ENCODE results near the gene C3orf33. TPM values are rescaled to one million over a fixed set of nuclear protein-coding genes. Genes with fewer than 3 reads are reported as not detected.

The C3orf33 gene
- total RNA-seq, 1 donor from 2014 or later, result 2.6 TPM

DNA sequence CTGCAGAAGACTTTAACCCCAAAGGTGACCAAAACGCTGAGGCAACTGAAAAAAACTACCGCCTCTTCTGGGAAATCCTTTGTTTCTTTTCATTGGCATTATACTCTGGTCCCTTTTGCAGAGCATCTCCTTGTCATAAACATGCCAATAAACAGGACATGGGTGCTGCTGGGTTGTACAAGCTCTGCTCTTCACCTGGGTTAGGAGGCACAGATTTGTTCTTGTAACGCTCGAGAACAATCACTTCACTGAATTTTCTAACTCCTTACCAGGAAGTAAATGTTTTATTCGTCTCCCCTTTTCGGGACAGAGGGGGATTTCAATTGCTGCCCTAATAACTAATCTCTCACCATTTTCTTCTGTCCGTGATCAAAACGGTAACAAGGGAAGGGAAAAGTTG lies 62.5 kb downstream of the C3orf33 start:
- no peaks in the 10 kb centered on the region for H3K9me3 ChIP-seq (ENCODE audit: control insufficient read depth in 3 of 3, low read length in 3 of 3)
- H3K4me1 ChIP-seq (ENCODE audit: control insufficient read depth in 3 of 3, insufficient read depth in 3 of 3, low read length in 3 of 3), result peaks cover 12 to 26% (median 14%) of the 10 kb centered on the region in 3 donors
- H3K4me3 ChIP-seq (ENCODE audit: low read length in 3 of 3), result peak overlapping the region; percentile 82 to 84 (median 82)
- H3K27me3 ChIP-seq (ENCODE audit: control insufficient read depth in 3 of 3, insufficient read depth in 3 of 3, low read length in 3 of 3), result peaks cover 19 to 47% (median 25%) of the 10 kb centered on the region in 3 donors
- peak overlapping the region in 2 of 3 donors; percentile 73 to 76 for H3K9ac ChIP-seq (ENCODE audit: low read depth in 1 of 3, low read length in 3 of 3)
- H3K27ac ChIP-seq (ENCODE audit: low read depth, low read length), result no peak overlapping the region
- no peaks in the 10 kb centered on the region for H3K36me3 ChIP-seq (ENCODE audit: control insufficient read depth in 3 of 3, insufficient read depth in 3 of 3, low read length in 3 of 3)

DNA sequence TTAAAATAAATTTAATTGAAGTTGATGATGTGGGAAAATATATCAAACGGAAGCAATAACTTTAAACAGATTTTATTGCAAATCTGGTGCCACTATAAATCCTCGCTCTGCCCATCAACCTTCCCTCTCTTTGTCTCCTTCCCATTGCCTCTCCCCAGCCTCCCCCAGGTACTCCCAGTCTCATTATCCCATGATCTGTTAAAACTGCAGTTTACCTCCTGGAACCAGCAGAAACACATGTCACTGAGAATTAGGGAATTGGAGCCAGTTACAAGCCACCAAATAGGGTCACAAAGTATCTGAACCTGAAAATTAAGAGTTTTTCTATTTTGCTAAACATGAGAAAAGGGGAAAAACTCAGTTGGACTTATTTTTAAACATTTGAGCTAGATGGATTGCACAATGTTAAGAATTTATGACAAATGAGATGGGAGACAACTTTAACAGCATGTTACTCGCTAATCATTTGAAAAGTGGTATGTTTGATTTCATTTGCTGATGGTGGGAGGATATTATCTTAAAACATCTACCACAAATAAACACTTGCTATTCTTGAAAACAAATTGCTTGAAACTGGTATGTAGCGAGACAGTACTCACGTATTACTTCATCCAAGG lies 63.6 kb downstream of the C3orf33 start:
- no peaks in the 10 kb centered on the region for H3K36me3 ChIP-seq (ENCODE audit: control insufficient read depth in 3 of 3, insufficient read depth in 3 of 3, low read length in 3 of 3)
- H3K9me3 ChIP-seq (ENCODE audit: control insufficient read depth in 3 of 3, low read length in 3 of 3), result no peaks in the 10 kb centered on the region
- no peak overlapping the region for H3K4me3 ChIP-seq (ENCODE audit: low read length in 3 of 3)
- H3K4me1 ChIP-seq (ENCODE audit: control insufficient read depth in 3 of 3, insufficient read depth in 3 of 3, low read length in 3 of 3), result peaks cover 12 to 26% (median 14%) of the 10 kb centered on the region in 3 donors
- no peak overlapping the region for H3K27ac ChIP-seq (ENCODE audit: low read depth, low read length)
- peaks cover 19 to 47% (median 25%) of the 10 kb centered on the region in 3 donors for H3K27me3 ChIP-seq (ENCODE audit: control insufficient read depth in 3 of 3, insufficient read depth in 3 of 3, low read length in 3 of 3)
- no peak overlapping the region for H3K9ac ChIP-seq (ENCODE audit: low read depth in 1 of 3, low read length in 3 of 3)

GRCh38 chr3:155741603-155742002 lies 64.5 kb downstream of the C3orf33 start:
- Histone ChIP-seq H3K27ac (ENCODE audit: low read depth, low read length) (no peak overlapping the region), H3K36me3 (ENCODE audit: control insufficient read depth in 3 of 3, insufficient read depth in 3 of 3, low read length in 3 of 3) (no peaks in the 10 kb centered on the region), H3K9me3 (ENCODE audit: control insufficient read depth in 3 of 3, low read length in 3 of 3) (no peaks in the 10 kb centered on the region), H3K4me1 (ENCODE audit: control insufficient read depth in 3 of 3, insufficient read depth in 3 of 3, low read length in 3 of 3) (peaks cover 12 to 26% (median 14%) of the 10 kb centered on the region in 3 donors), H3K4me3 (ENCODE audit: low read length in 3 of 3) (no peak overlapping the region), H3K9ac (ENCODE audit: low read depth in 1 of 3, low read length in 3 of 3) (no peak overlapping the region), H3K27me3 (ENCODE audit: control insufficient read depth in 3 of 3, insufficient read depth in 3 of 3, low read length in 3 of 3) (peaks cover 19 to 47% (median 25%) of the 10 kb centered on the region in 3 donors)

DNA sequence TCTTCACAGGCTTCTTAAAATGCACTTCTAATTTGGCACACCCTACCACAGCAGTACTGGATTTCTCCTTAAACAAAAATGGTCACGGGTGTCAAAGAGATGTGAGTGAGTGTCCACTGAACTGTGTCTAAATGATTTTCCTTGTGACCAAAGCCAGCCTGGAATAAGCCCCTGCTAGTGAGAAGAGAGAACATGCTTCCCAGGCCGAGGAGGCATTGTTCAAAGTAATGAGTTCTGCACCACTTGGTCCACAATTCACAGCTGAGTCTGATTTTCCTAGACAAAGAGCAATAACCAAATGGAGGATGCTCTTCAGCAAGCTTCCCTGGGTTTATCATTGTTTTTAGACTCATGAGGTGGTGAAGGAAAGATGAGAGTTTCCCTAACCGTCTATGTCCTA lies 65.0 kb downstream of the C3orf33 start:
- Histone ChIP-seq H3K36me3 (ENCODE audit: control insufficient read depth in 3 of 3, insufficient read depth in 3 of 3, low read length in 3 of 3) (no peaks in the 10 kb centered on the region), H3K27ac (ENCODE audit: low read depth, low read length) (no peak overlapping the region), H3K4me3 (ENCODE audit: low read length in 3 of 3) (no peak overlapping the region), H3K4me1 (ENCODE audit: control insufficient read depth in 3 of 3, insufficient read depth in 3 of 3, low read length in 3 of 3) (peaks cover 12 to 24% (median 14%) of the 10 kb centered on the region in 3 donors), H3K27me3 (ENCODE audit: control insufficient read depth in 3 of 3, insufficient read depth in 3 of 3, low read length in 3 of 3) (peaks cover 19 to 45% (median 25%) of the 10 kb centered on the region in 3 donors), H3K9me3 (ENCODE audit: control insufficient read depth in 3 of 3, low read length in 3 of 3) (no peaks in the 10 kb centered on the region), H3K9ac (ENCODE audit: low read depth in 1 of 3, low read length in 3 of 3) (no peak overlapping the region)

- Histone ChIP-seq H3K36me3 (ENCODE audit: control insufficient read depth in 3 of 3, insufficient read depth in 3 of 3, low read length in 3 of 3) (no peaks in the 10 kb centered on the region), H3K9ac (ENCODE audit: low read depth in 1 of 3, low read length in 3 of 3) (no peak overlapping the region), H3K27ac (ENCODE audit: low read depth, low read length) (no peak overlapping the region), H3K4me1 (ENCODE audit: control insufficient read depth in 3 of 3, insufficient read depth in 3 of 3, low read length in 3 of 3) (peaks cover 4 to 6% (median 6%) of the 10 kb centered on the region in 3 donors), H3K27me3 (ENCODE audit: control insufficient read depth in 3 of 3, insufficient read depth in 3 of 3, low read length in 3 of 3) (peaks cover 13 to 30% (median 20%) of the 10 kb centered on the region in 3 donors), H3K9me3 (ENCODE audit: control insufficient read depth in 3 of 3, low read length in 3 of 3) (no peaks in the 10 kb centered on the region), H3K4me3 (ENCODE audit: low read length in 3 of 3) (no peak overlapping the region)
These were observed 66.9 kb downstream of the C3orf33 start for GRCh38 chr3:155739154-155739553.

DNA sequence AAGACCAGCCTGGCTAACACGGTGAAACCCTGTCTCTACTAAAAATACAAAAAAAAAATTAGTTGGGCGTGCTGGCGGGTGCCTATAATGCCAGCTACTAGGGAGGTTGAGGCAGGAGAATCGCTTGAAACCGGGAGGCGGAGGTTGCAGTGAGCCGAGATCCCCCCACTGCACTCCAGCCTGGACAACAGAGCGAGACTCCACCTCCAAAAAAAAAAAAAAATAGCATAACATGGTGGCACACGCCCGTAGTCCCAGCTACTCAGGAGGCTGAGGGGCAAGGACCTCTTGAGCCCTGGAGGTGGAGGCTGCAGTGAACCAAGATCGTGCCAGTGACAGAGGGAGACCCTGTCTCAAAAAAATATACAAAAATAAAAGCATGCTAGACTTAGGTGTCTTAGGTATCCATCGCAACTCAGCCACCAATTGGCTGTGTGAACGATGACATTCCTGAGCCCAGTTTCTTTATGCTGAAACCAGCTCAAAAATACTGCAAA lies 67.5 kb downstream of the C3orf33 start:
- Histone ChIP-seq H3K27ac (ENCODE audit: low read depth, low read length) (no peak overlapping the region), H3K4me1 (ENCODE audit: control insufficient read depth in 3 of 3, insufficient read depth in 3 of 3, low read length in 3 of 3) (peaks cover 0 to 3% (median 2%) of the 10 kb centered on the region in 3 donors), H3K4me3 (ENCODE audit: low read length in 3 of 3) (no peak overlapping the region), H3K27me3 (ENCODE audit: control insufficient read depth in 3 of 3, insufficient read depth in 3 of 3, low read length in 3 of 3) (peaks cover 9 to 27% (median 16%) of the 10 kb centered on the region in 3 donors), H3K36me3 (ENCODE audit: control insufficient read depth in 3 of 3, insufficient read depth in 3 of 3, low read length in 3 of 3) (no peaks in the 10 kb centered on the region), H3K9ac (ENCODE audit: low read depth in 1 of 3, low read length in 3 of 3) (no peak overlapping the region), H3K9me3 (ENCODE audit: control insufficient read depth in 3 of 3, low read length in 3 of 3) (no peaks in the 10 kb centered on the region)

GRCh38 chr3:155737844-155738460 lies 68.1 kb downstream of the C3orf33 start:
- H3K4me1 ChIP-seq (ENCODE audit: control insufficient read depth in 3 of 3, insufficient read depth in 3 of 3, low read length in 3 of 3), result no peaks in the 10 kb centered on the region
- H3K27ac ChIP-seq (ENCODE audit: low read depth, low read length), result no peak overlapping the region
- no peaks in the 10 kb centered on the region for H3K36me3 ChIP-seq (ENCODE audit: control insufficient read depth in 3 of 3, insufficient read depth in 3 of 3, low read length in 3 of 3)
- H3K9me3 ChIP-seq (ENCODE audit: control insufficient read depth in 3 of 3, low read length in 3 of 3), result no peaks in the 10 kb centered on the region
- no peak overlapping the region for H3K9ac ChIP-seq (ENCODE audit: low read depth in 1 of 3, low read length in 3 of 3)
- no peak overlapping the region for H3K4me3 ChIP-seq (ENCODE audit: low read length in 3 of 3)
- peaks cover 6 to 23% (median 10%) of the 10 kb centered on the region in 3 donors for H3K27me3 ChIP-seq (ENCODE audit: control insufficient read depth in 3 of 3, insufficient read depth in 3 of 3, low read length in 3 of 3)

GRCh38 chr3:155736381-155736780 lies 69.7 kb downstream of the C3orf33 start:
- H3K27me3 ChIP-seq (ENCODE audit: control insufficient read depth in 3 of 3, insufficient read depth in 3 of 3, low read length in 3 of 3), result peaks cover 0 to 14% (median 6%) of the 10 kb centered on the region in 3 donors
- no peaks in the 10 kb centered on the region for H3K9me3 ChIP-seq (ENCODE audit: control insufficient read depth in 3 of 3, low read length in 3 of 3)
- no peak overlapping the region for H3K27ac ChIP-seq (ENCODE audit: low read depth, low read length)
- H3K4me1 ChIP-seq (ENCODE audit: control insufficient read depth in 3 of 3, insufficient read depth in 3 of 3, low read length in 3 of 3), result no peaks in the 10 kb centered on the region
- H3K4me3 ChIP-seq (ENCODE audit: low read length in 3 of 3), result no peak overlapping the region
- no peak overlapping the region for H3K9ac ChIP-seq (ENCODE audit: low read depth in 1 of 3, low read length in 3 of 3)
- H3K36me3 ChIP-seq (ENCODE audit: control insufficient read depth in 3 of 3, insufficient read depth in 3 of 3, low read length in 3 of 3), result no peaks in the 10 kb centered on the region

GRCh38 chr3:155730843-155731242 lies 75.2 kb downstream of the C3orf33 start:
- Histone ChIP-seq H3K9me3 (ENCODE audit: control insufficient read depth in 3 of 3, low read length in 3 of 3) (no peaks in the 10 kb centered on the region), H3K4me1 (ENCODE audit: control insufficient read depth in 3 of 3, insufficient read depth in 3 of 3, low read length in 3 of 3) (no peaks in the 10 kb centered on the region), H3K4me3 (ENCODE audit: low read length in 3 of 3) (no peak overlapping the region), H3K27me3 (ENCODE audit: control insufficient read depth in 3 of 3, insufficient read depth in 3 of 3, low read length in 3 of 3) (no peaks in the 10 kb centered on the region), H3K27ac (ENCODE audit: low read depth, low read length) (no peak overlapping the region), H3K9ac (ENCODE audit: low read depth in 1 of 3, low read length in 3 of 3) (no peak overlapping the region), H3K36me3 (ENCODE audit: control insufficient read depth in 3 of 3, insufficient read depth in 3 of 3, low read length in 3 of 3) (no peaks in the 10 kb centered on the region)

DNA sequence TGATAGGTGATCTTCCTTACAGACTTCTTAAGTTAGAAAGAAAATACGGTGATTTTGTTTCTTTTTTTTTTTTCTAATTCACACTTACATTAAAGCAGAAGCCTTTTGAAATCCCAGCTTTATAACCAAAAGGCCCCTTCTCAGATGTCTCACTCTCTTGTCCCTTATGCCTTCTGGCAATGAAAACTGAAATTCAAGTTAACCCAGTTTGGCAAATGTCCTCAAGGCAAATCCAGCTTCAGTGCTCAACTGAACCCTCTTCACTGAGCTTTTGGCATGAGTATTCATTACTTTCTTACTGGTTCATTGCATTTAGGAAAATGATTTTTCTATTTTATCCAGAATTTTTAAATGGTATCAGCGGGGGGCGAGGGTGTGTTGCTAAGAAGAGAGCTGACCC lies 78.2 kb downstream of the C3orf33 start:
- H3K4me3 ChIP-seq (ENCODE audit: low read length in 3 of 3), result no peak overlapping the region
- H3K27me3 ChIP-seq (ENCODE audit: control insufficient read depth in 3 of 3, insufficient read depth in 3 of 3, low read length in 3 of 3), result no peaks in the 10 kb centered on the region
- H3K36me3 ChIP-seq (ENCODE audit: control insufficient read depth in 3 of 3, insufficient read depth in 3 of 3, low read length in 3 of 3), result no peaks in the 10 kb centered on the region
- H3K27ac ChIP-seq (ENCODE audit: low read depth, low read length), result no peak overlapping the region
- no peaks in the 10 kb centered on the region for H3K4me1 ChIP-seq (ENCODE audit: control insufficient read depth in 3 of 3, insufficient read depth in 3 of 3, low read length in 3 of 3)
- H3K9me3 ChIP-seq (ENCODE audit: control insufficient read depth in 3 of 3, low read length in 3 of 3), result no peaks in the 10 kb centered on the region
- H3K9ac ChIP-seq (ENCODE audit: low read depth in 1 of 3, low read length in 3 of 3), result no peak overlapping the region

Data from skeletal muscle tissue (tissue), 4 donors.